ENCODE results near the gene CHMP2A.
A peak's percentile ranks its signal among the peaks of the same experiment; 100 is the strongest.

CHMP2A gene

DNA sequence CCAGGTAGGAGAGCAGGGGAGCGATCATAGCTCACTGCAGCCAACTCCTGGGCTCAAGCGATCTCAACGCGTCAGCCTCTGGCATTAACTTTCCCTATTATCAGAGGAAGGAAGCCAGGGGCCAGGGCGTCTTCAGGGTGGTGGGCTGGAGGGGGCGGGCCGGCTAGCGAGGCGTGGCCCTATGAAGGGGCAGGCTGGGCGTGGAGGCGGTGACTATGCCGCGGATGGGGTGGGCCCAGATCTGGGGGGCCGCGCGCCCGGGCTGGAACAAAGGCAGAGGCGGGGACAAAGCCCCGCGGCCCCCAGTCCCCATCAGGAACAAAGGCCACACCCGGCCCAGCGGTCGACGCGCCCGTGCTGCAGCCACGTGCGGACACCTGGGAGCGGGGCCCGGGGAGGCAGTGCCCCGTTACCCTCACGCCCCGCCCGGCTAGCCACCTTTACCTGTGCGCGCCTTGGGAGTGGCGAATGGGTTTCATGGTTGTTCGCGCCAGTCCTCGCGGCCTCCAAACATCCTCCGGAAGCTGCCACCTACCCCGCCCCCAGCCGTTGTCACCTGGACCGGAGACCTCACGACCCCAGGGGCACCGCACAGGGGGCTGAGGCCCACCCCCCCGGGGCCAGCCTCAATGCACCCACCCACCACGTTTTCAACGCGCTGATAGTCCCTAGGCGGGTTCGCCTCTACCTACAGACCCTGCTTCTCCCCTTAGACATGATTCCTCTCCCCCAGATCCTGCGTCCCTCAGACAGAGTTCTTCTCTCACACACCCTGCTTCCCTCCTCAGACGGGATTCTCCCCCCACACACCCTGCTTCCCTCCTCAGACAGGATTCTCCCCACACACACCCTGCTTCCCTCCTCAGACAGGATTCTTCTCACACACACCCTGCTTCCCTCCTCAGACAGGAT is 16.4 kb downstream of the CHMP2A start:
- H2AFZ ChIP-seq (ENCODE audit: low read length), result peak overlapping the region; percentile 90
- peak overlapping the region; percentile 73 for H3K4me3 ChIP-seq (ENCODE audit: low read length, poor library complexity, severe bottlenecking)

GRCh38 chr19:58536852-58537798 is 17.8 kb downstream of the CHMP2A start:
- Histone ChIP-seq H3K79me2 (ENCODE audit: insufficient read depth, low read length) (no peaks in the 10 kb centered on the region), H3K4me3 (ENCODE audit: low read length, poor library complexity, severe bottlenecking) (peak overlapping the region; percentile 73), H3K9ac (ENCODE audit: low read depth, low read length, poor library complexity, severe bottlenecking) (peak overlapping the region; percentile 78)

More for the DNA sequence above, 16.4 kb downstream of the CHMP2A start:
- no peaks in the 10 kb centered on the region for H3K9me3 ChIP-seq (ENCODE audit: insufficient read depth, low read depth, low read length)
- H3K9me2 ChIP-seq (replicated peaks; ENCODE audit: low read depth, low read length), result no peaks in the 10 kb centered on the region
- H3K79me2 ChIP-seq (ENCODE audit: insufficient read depth, low read length), result no peaks in the 10 kb centered on the region
- peaks cover under 1% of the 10 kb centered on the region for H3F3A ChIP-seq (ENCODE audit: low read depth)
- H3K27me3 ChIP-seq (ENCODE audit: insufficient read depth, low read length, poor library complexity, severe bottlenecking), result no peaks in the 10 kb centered on the region
- peaks cover 19% of the 10 kb centered on the region for H3K4me1 ChIP-seq (ENCODE audit: insufficient read depth, low read length, poor library complexity, severe bottlenecking)
- H3K9ac ChIP-seq (ENCODE audit: low read depth, low read length, poor library complexity, severe bottlenecking), result peak overlapping the region; percentile 78
- no peaks in the 10 kb centered on the region for H3K36me3 ChIP-seq (ENCODE audit: insufficient read depth, low read length)
- peak overlapping the region; percentile 79 for H3K4me2 ChIP-seq (ENCODE audit: low read depth, low read length, poor library complexity, severe bottlenecking)
- TF ChIP-seq, protein P1, sequence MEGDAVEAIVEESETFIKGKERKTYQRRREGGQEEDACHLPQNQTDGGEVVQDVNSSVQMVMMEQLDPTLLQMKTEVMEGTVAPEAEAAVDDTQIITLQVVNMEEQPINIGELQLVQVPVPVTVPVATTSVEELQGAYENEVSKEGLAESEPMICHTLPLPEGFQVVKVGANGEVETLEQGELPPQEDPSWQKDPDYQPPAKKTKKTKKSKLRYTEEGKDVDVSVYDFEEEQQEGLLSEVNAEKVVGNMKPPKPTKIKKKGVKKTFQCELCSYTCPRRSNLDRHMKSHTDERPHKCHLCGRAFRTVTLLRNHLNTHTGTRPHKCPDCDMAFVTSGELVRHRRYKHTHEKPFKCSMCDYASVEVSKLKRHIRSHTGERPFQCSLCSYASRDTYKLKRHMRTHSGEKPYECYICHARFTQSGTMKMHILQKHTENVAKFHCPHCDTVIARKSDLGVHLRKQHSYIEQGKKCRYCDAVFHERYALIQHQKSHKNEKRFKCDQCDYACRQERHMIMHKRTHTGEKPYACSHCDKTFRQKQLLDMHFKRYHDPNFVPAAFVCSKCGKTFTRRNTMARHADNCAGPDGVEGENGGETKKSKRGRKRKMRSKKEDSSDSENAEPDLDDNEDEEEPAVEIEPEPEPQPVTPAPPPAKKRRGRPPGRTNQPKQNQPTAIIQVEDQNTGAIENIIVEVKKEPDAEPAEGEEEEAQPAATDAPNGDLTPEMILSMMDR (conservative IDR thresholded peaks at IDR 0.05; ENCODE audit: low read length), result no peak
- no peak for TF ChIP-seq EZH2phosphoT487 (IDR thresholded peaks at IDR 0.05; ENCODE audit: borderline replicate concordance)
- H4K20me1 ChIP-seq (ENCODE audit: insufficient read depth, low read length, poor library complexity, severe bottlenecking), result no peaks in the 10 kb centered on the region

GRCh38 chr19:58535857-58536256 is 19.0 kb downstream of the CHMP2A start:
- no peaks in the 10 kb centered on the region for H3K9me3 ChIP-seq (ENCODE audit: insufficient read depth, low read depth, low read length)
- no peak overlapping the region for H3K4me2 ChIP-seq (ENCODE audit: low read depth, low read length, poor library complexity, severe bottlenecking)
- TF ChIP-seq, protein P1 (conservative IDR thresholded peaks at IDR 0.05; ENCODE audit: low read length), result no peak
- H3K36me3 ChIP-seq (ENCODE audit: insufficient read depth, low read length), result no peaks in the 10 kb centered on the region
- H3K4me1 ChIP-seq (ENCODE audit: insufficient read depth, low read length, poor library complexity, severe bottlenecking), result peaks cover 29% of the 10 kb centered on the region
- no peaks in the 10 kb centered on the region for H3K79me2 ChIP-seq (ENCODE audit: insufficient read depth, low read length)
- no peak overlapping the region for H2AFZ ChIP-seq (ENCODE audit: low read length)
- H3K9me2 ChIP-seq (replicated peaks; ENCODE audit: low read depth, low read length), result no peaks in the 10 kb centered on the region
- H4K20me1 ChIP-seq (ENCODE audit: insufficient read depth, low read length, poor library complexity, severe bottlenecking), result no peaks in the 10 kb centered on the region
- no peaks in the 10 kb centered on the region; the same call in 1 of the 2 replicates for H3F3A ChIP-seq (ENCODE audit: low read depth)
- H3K27me3 ChIP-seq (ENCODE audit: insufficient read depth, low read length, poor library complexity, severe bottlenecking), result no peaks in the 10 kb centered on the region
- H3K9ac ChIP-seq (ENCODE audit: low read depth, low read length, poor library complexity, severe bottlenecking), result no peak overlapping the region
- no peak overlapping the region for H3K4me3 ChIP-seq (ENCODE audit: low read length, poor library complexity, severe bottlenecking)

More at GRCh38 chr19:58536852-58537798, 17.8 kb downstream of the CHMP2A start:
- H3K9me2 ChIP-seq (replicated peaks; ENCODE audit: low read depth, low read length), result no peaks in the 10 kb centered on the region
- no peaks in the 10 kb centered on the region for H3K9me3 ChIP-seq (ENCODE audit: insufficient read depth, low read depth, low read length)
- H4K20me1 ChIP-seq (ENCODE audit: insufficient read depth, low read length, poor library complexity, severe bottlenecking), result no peaks in the 10 kb centered on the region
- H2AFZ ChIP-seq (ENCODE audit: low read length), result no peak overlapping the region
- peak overlapping the region; percentile 79 for H3K4me2 ChIP-seq (ENCODE audit: low read depth, low read length, poor library complexity, severe bottlenecking)
- peaks cover 22% of the 10 kb centered on the region for H3K4me1 ChIP-seq (ENCODE audit: insufficient read depth, low read length, poor library complexity, severe bottlenecking)
- H3F3A ChIP-seq (ENCODE audit: low read depth), result no peaks in the 10 kb centered on the region; the same call in 1 of the 2 replicates
- H3K27me3 ChIP-seq (ENCODE audit: insufficient read depth, low read length, poor library complexity, severe bottlenecking), result no peaks in the 10 kb centered on the region
- TF ChIP-seq, protein P1 (conservative IDR thresholded peaks at IDR 0.05; ENCODE audit: low read length), result no peak
- no peak for TF ChIP-seq EZH2phosphoT487 (IDR thresholded peaks at IDR 0.05; ENCODE audit: borderline replicate concordance)
- no peaks in the 10 kb centered on the region for H3K36me3 ChIP-seq (ENCODE audit: insufficient read depth, low read length)

All from Loucy (cell line).